WTC11 (cell line): ENCODE results near the gene ZSWIM4. TPM values are rescaled to one million over a fixed set of nuclear protein-coding genes. Genes with fewer than 3 reads are reported as not detected.

Source experiments
- ATAC-seq: fragments of 200-7000 bp; cut with Tn5 transposase; 2 replicates; pipeline ENCODE4 v1.10.0; 2021; ENCODE audit warnings: mild to moderate bottlenecking, moderate library complexity
- CTCF ChIA-PET: fragments of 300-600 bp; sonication (Branson Sonifier 250); formaldehyde crosslinking; loops from one replicate; lab custom pipeline; 2021; ENCODE audit warnings: antibody characterized with exemption; lab: Charles Lee
- POLR2A ChIA-PET: fragments of 350-600 bp; sonication (Branson Sonifier 250); formaldehyde crosslinking; loops from one replicate; lab custom pipeline; 2021; ENCODE audit warnings: antibody characterized with exemption; lab: Charles Lee
- DNase-seq: peaks from one replicate; pipeline ENCODE4 v3.0.0; 2021; ENCODE audit warnings: low spot score
- H3K27ac Mint-ChIP-seq: 2 replicates; pipeline ENCODE4 v1.8.0; 2021; ENCODE audit warnings: mixed read lengths
- H3K27me3 Mint-ChIP-seq: 2 replicates; pipeline ENCODE4 v1.8.0; 2021; ENCODE audit warnings: low read depth, mild to moderate bottlenecking, moderate library complexity, mixed read lengths
- H3K36me3 Mint-ChIP-seq: 2 replicates; pipeline ENCODE4 v1.8.0; 2021; ENCODE audit warnings: mixed read lengths
- H3K4me1 Mint-ChIP-seq: 2 replicates; pipeline ENCODE4 v1.8.0; 2022; ENCODE audit warnings: mixed read lengths
- H3K4me3 Mint-ChIP-seq: 2 replicates; pipeline ENCODE4 v1.8.0; 2021; ENCODE audit warnings: mild to moderate bottlenecking, moderate library complexity, mixed read lengths
- H3K9me3 Mint-ChIP-seq: 2 replicates; pipeline ENCODE4 v1.8.0; 2021; ENCODE audit warnings: mixed read lengths
- CREB1 ChIP-seq: sonication (generic); formaldehyde crosslinking; IDR thresholded peaks from 2 replicates; pipeline ENCODE4 v1.8.0; 2023; ENCODE audit warnings: mild to moderate bottlenecking, missing genetic modification reagents
- ESRRA ChIP-seq: sonication (generic); formaldehyde crosslinking; IDR thresholded peaks from 2 replicates; pipeline ENCODE4 v1.8.1; 2022; ENCODE audit warnings: mild to moderate bottlenecking, missing genetic modification reagents, borderline replicate concordance
- ETV6 ChIP-seq: sonication (generic); formaldehyde crosslinking; IDR thresholded peaks from 2 replicates; pipeline ENCODE4 v1.8.1; 2022; ENCODE audit warnings: mild to moderate bottlenecking, missing genetic modification reagents
- FOXJ3 ChIP-seq: sonication (generic); formaldehyde crosslinking; IDR thresholded peaks from 2 replicates; pipeline ENCODE4 v1.9.0; 2021; ENCODE audit warnings: missing genetic modification reagents, mild to moderate bottlenecking, borderline replicate concordance
- FOXK1 ChIP-seq: sonication (generic); formaldehyde crosslinking; IDR thresholded peaks from 2 replicates; pipeline ENCODE4 v1.8.0; 2022; ENCODE audit warnings: mild to moderate bottlenecking, moderate library complexity, missing genetic modification reagents
- GTF2I ChIP-seq: fragments of 250-450 bp; sonication (Bioruptor Pico); conservative IDR thresholded peaks from 2 replicates; pipeline ENCODE4 v1.4.0; 2021; ENCODE audit warnings: mild to moderate bottlenecking
- NFE2L1 ChIP-seq: sonication (generic); formaldehyde crosslinking; IDR thresholded peaks from 2 replicates; pipeline ENCODE4 v1.8.1; 2023; ENCODE audit warnings: missing genetic modification reagents
- NR2C2 ChIP-seq: sonication (generic); formaldehyde crosslinking; IDR thresholded peaks from 2 replicates; pipeline ENCODE4 v1.8.0; 2022; ENCODE audit warnings: mild to moderate bottlenecking, missing genetic modification reagents
- TP53 ChIP-seq: sonication (generic); formaldehyde crosslinking; IDR thresholded peaks from 2 replicates; pipeline ENCODE4 v1.8.1; 2023; ENCODE audit warnings: mild to moderate bottlenecking, missing genetic modification reagents
- ZNF138 ChIP-seq: sonication (generic); formaldehyde crosslinking; conservative IDR thresholded peaks from 2 replicates; pipeline ENCODE4 v1.8.1; 2022; ENCODE audit warnings: mild to moderate bottlenecking, moderate library complexity, missing genetic modification reagents
- ZNF232 ChIP-seq: sonication (generic); formaldehyde crosslinking; IDR thresholded peaks from 2 replicates; pipeline ENCODE4 v1.8.0; 2022; ENCODE audit warnings: mild to moderate bottlenecking, missing genetic modification reagents
- ZNF317 ChIP-seq: sonication (generic); formaldehyde crosslinking; IDR thresholded peaks from 2 replicates; pipeline ENCODE4 v1.8.1; 2023; ENCODE audit warnings: low read depth, mild to moderate bottlenecking, moderate library complexity, missing genetic modification reagents, borderline replicate concordance
- ZNF396 ChIP-seq: fragments of 250-450 bp; sonication (Bioruptor Pico); IDR thresholded peaks from 2 replicates; pipeline ENCODE4 v1.8.0; 2021; ENCODE audit warnings: mild to moderate bottlenecking, moderate library complexity, borderline replicate concordance
- ZNF423 ChIP-seq: fragments of 250-450 bp; sonication (Bioruptor Pico); IDR thresholded peaks from 2 replicates; pipeline ENCODE4 v2.1.2; 2022; ENCODE audit warnings: mild to moderate bottlenecking, moderate library complexity
- ZNF671 ChIP-seq: fragments of 250-450 bp; sonication (Bioruptor Pico); IDR thresholded peaks from 2 replicates; pipeline ENCODE4 v1.8.0; 2021; ENCODE audit warnings: mild to moderate bottlenecking
- total RNA-seq: library from RNA; stranded (reverse); gene quantifications from 3 replicates; pipeline ENCODE4 v1.2.3, GENCODE V29; 2021
- TF ChIP-seq, protein P1 (sequence below): sonication (generic); formaldehyde crosslinking; IDR thresholded peaks from 2 replicates; pipeline ENCODE4 v1.8.1; 2023; ENCODE audit warnings: mild to moderate bottlenecking, missing genetic modification reagents, borderline replicate concordance
- TF ChIP-seq, protein P2 (sequence below): sonication (generic); formaldehyde crosslinking; IDR thresholded peaks from 2 replicates; pipeline ENCODE4 v1.8.1; 2023; ENCODE audit warnings: mild to moderate bottlenecking, missing genetic modification reagents
- TF ChIP-seq, protein P3 (sequence below): fragments of 250-450 bp; sonication (Bioruptor Pico); conservative IDR thresholded peaks from 2 replicates; pipeline ENCODE4 v1.9.0; 2021; ENCODE audit warnings: mild to moderate bottlenecking
- TF ChIP-seq, protein P4 (sequence below): sonication (generic); formaldehyde crosslinking; conservative IDR thresholded peaks from 2 replicates; pipeline ENCODE4 v1.8.1; 2022; ENCODE audit warnings: mild to moderate bottlenecking, missing genetic modification reagents
- TF ChIP-seq, protein P5 (sequence below): sonication (generic); formaldehyde crosslinking; IDR thresholded peaks from 2 replicates; pipeline ENCODE4 v1.8.0; 2022; ENCODE audit warnings: mild to moderate bottlenecking, missing genetic modification reagents

The ZSWIM4 gene
- total RNA-seq, 1 experiment from 2014 or later = 33.4 TPM

DNA sequence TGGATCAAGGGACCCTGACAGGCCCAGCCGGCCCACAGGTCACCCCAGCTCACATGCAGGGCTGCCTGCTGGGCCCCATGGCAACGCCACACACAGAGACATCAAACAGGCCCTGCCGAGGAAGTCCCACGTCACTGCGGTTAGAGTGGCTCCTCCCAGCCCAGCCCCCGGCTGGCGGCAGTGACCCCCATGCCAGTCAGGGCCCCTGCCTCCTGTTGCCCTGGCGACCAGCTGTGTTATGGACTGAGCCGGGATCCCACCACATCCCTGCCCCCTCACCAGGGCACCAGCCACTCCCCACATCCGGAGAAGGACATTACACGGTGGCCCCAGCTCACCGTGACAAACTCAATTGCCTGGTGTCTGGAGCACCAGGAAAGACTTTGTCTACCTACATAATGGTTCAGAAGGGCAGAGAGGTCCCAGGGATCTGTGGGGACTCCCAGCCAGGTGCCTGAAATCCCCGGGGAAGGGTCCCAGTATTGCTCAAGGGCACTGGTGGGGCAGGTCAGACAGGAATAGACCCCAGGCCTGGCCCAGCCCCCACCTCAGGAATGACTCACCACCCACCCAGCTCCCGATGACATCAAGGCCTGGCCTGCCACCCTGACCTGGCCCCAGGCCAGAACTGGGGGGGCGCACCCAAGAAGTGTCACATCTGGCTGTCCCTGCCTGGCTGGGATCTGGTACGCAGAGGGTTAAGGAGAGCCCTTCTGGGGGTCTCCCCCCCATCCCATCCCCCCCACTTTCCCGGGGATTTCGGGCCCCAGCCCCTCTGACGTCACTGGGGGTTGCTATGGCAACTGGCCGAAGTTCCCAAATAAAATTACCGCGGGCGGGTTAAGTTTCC, 51.5 kb downstream of the ZSWIM4 start (continued):
- TF ChIP-seq NFE2L1 (CRISPR knock-in tag) (0 out of 2 replicates have a peak, but pooled peaks have one; percentile 19), ZNF317 (no peak), ZNF396 (CRISPR knock-in tag) (no peak)
- TF ChIP-seq, protein P1, sequence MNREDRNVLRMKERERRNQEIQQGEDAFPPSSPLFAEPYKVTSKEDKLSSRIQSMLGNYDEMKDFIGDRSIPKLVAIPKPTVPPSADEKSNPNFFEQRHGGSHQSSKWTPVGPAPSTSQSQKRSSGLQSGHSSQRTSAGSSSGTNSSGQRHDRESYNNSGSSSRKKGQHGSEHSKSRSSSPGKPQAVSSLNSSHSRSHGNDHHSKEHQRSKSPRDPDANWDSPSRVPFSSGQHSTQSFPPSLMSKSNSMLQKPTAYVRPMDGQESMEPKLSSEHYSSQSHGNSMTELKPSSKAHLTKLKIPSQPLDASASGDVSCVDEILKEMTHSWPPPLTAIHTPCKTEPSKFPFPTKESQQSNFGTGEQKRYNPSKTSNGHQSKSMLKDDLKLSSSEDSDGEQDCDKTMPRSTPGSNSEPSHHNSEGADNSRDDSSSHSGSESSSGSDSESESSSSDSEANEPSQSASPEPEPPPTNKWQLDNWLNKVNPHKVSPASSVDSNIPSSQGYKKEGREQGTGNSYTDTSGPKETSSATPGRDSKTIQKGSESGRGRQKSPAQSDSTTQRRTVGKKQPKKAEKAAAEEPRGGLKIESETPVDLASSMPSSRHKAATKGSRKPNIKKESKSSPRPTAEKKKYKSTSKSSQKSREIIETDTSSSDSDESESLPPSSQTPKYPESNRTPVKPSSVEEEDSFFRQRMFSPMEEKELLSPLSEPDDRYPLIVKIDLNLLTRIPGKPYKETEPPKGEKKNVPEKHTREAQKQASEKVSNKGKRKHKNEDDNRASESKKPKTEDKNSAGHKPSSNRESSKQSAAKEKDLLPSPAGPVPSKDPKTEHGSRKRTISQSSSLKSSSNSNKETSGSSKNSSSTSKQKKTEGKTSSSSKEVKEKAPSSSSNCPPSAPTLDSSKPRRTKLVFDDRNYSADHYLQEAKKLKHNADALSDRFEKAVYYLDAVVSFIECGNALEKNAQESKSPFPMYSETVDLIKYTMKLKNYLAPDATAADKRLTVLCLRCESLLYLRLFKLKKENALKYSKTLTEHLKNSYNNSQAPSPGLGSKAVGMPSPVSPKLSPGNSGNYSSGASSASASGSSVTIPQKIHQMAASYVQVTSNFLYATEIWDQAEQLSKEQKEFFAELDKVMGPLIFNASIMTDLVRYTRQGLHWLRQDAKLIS (CRISPR knock-in tag) = no peak

DNA sequence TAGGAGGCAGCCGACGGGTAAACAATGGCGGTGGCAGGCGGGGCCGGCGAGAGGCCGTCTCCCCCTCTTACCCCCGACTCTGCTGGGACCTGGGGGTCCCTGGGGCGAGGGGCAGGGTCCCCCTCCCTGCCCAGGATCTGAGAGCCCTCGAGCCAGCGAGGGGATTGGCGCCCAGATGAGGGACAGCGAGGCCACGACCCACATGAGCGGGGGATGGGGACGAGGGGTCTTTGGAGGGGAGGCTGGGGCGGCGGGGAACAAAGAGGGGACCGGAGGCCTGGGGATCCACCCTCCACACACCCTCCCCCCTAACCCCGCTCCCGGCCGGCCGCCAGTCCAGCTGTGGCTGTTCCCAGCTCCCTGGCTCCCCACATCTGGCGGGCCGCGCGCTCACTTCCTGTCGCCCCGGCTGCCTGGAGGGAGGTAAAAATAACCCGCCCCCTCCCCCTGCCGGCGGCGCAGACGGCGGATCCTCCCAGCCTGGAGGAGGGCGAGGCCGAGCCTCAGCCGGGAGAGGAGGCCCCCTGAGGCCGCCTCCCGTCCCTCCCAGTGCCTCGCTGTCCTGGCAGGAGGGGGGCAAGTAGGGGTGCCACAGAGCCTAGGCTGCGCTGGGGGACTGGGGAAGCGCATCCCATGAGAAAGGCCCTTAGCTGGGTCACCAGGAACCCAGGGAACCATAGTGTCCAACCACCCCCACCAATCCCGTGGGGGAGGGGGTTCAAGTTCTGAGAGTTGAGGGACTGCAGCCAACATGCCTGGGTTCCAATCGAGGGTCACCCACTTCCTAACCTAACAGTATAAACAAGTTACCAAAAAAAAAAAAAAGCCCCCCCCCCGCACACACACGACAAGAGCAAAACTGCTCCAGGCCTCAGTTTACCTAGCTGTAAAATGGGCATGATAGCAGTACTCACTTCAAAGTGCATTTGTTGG, 52.4 kb downstream of the ZSWIM4 start:
- Mint-ChIP-seq H3K27ac (no peak overlapping the region), H3K4me3 (peak overlapping the region; percentile 64), H3K9me3 (no peaks in the 10 kb centered on the region), H3K27me3 (no peaks in the 10 kb centered on the region; the same call in 1 of the 2 replicates), H3K36me3 (no peaks in the 10 kb centered on the region), H3K4me1 (peaks cover 40% of the 10 kb centered on the region)
- ChIA-PET CTCF (interaction anchor here (0.8 to 3.4 kb wide), 6 partner anchors 14 to 105 kb away, joined by 3 to 33 read pairs (median 4); no protein-coding TSS in a partner anchor), POLR2A (interaction anchor here (0.6 to 2.6 kb wide), 11 partner anchors 10 to 695 kb away, joined by 3 to 26 read pairs (median 4); partner anchors contain the start of gene ZSWIM4)
- ATAC-seq (peak; percentile 35), DNase-seq (peak; percentile 88)
- TF ChIP-seq ZNF232 (CRISPR knock-in tag) = no peak
- TF ChIP-seq ZNF423 (CRISPR knock-in tag) = no peak
- TF ChIP-seq FOXJ3 (CRISPR knock-in tag) = peak; percentile 40; the same call in 1 of the 2 replicates
- TF ChIP-seq, protein P2, sequence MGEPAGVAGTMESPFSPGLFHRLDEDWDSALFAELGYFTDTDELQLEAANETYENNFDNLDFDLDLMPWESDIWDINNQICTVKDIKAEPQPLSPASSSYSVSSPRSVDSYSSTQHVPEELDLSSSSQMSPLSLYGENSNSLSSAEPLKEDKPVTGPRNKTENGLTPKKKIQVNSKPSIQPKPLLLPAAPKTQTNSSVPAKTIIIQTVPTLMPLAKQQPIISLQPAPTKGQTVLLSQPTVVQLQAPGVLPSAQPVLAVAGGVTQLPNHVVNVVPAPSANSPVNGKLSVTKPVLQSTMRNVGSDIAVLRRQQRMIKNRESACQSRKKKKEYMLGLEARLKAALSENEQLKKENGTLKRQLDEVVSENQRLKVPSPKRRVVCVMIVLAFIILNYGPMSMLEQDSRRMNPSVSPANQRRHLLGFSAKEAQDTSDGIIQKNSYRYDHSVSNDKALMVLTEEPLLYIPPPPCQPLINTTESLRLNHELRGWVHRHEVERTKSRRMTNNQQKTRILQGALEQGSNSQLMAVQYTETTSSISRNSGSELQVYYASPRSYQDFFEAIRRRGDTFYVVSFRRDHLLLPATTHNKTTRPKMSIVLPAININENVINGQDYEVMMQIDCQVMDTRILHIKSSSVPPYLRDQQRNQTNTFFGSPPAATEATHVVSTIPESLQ (CRISPR knock-in tag) = no peak
- no peak for TF ChIP-seq ZNF396 (CRISPR knock-in tag)
- TF ChIP-seq, protein P3, sequence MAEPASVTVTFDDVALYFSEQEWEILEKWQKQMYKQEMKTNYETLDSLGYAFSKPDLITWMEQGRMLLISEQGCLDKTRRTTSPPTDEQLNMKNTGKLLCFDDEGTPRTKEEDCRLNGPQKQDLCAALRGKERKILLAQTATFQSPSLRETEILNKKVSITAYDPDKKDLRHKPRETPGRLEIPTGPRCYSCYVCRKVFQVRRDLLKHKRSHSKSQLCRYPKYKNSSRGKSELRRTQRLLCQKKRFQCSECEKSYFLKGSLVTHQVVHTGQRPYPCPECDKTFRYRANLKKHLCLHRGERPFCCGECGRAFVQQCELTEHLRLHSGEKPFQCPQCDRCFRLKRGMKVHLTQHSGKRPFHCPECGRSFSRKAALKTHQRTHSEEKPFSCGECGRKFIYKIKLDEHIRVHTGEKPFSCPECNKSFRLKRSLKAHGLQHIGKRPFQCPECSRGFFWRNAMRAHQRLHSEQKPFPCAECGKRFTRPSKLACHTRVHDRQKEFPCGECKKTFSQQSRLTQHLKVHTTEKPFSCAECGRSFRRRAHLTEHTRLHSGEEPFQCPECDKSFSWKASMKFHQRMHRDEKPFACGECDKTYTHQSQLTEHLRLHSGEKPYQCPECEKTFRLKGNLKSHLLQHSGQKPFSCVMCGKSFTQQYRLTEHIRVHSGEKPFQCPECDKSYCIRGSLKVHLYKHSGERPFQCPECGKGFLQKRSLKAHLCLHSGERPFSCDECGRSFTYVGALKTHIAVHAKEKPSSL (CRISPR knock-in tag) = no peak
- TF ChIP-seq, protein P4, sequence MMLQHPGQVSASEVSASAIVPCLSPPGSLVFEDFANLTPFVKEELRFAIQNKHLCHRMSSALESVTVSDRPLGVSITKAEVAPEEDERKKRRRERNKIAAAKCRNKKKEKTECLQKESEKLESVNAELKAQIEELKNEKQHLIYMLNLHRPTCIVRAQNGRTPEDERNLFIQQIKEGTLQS (CRISPR knock-in tag) = no peak
- 0 out of 2 replicates have a peak, but pooled peaks have one; percentile 22 for TF ChIP-seq TP53 (CRISPR knock-in tag)
- peak; percentile 81 for TF ChIP-seq ETV6 (CRISPR knock-in tag)
- no peak for TF ChIP-seq ZNF317
- no peak for TF ChIP-seq CREB1
- TF ChIP-seq ESRRA = no peak
- 0 out of 2 replicates have a peak, but pooled peaks have one; percentile 36 for TF ChIP-seq GTF2I (CRISPR knock-in tag)
- no peak for TF ChIP-seq ZNF671 (CRISPR knock-in tag)
- TF ChIP-seq, protein P5, sequence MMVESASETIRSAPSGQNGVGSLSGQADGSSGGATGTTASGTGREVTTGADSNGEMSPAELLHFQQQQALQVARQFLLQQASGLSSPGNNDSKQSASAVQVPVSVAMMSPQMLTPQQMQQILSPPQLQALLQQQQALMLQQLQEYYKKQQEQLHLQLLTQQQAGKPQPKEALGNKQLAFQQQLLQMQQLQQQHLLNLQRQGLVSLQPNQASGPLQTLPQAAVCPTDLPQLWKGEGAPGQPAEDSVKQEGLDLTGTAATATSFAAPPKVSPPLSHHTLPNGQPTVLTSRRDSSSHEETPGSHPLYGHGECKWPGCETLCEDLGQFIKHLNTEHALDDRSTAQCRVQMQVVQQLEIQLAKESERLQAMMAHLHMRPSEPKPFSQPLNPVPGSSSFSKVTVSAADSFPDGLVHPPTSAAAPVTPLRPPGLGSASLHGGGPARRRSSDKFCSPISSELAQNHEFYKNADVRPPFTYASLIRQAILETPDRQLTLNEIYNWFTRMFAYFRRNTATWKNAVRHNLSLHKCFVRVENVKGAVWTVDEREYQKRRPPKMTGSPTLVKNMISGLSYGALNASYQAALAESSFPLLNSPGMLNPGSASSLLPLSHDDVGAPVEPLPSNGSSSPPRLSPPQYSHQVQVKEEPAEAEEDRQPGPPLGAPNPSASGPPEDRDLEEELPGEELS (CRISPR knock-in tag) = peak; percentile 79; the same call in 1 of the 2 replicates
- 0 out of 2 replicates have a peak, but pooled peaks have one; percentile 56 for TF ChIP-seq FOXK1
- TF ChIP-seq NR2C2 (CRISPR knock-in tag) = no peak
- TF ChIP-seq ZNF138 (CRISPR knock-in tag) = no peak
